Endothelial cell of umbilical vein (primary cell): ENCODE data around the gene FYB1. TPM values are rescaled to one million over a fixed set of nuclear protein-coding genes. Genes with fewer than 3 reads are reported as not detected.

Experiments used
- BruUV-seq: library from RNA; stranded (reverse); fragments of 400-500 nt; replicated peaks from 2 replicates; lab custom pipeline; 2021; lab: Mats Ljungman, UMichigan
- CTCF ChIA-PET: fragments of 300-600, 350-600 bp; sonication (Branson Sonifier 250); formaldehyde crosslinking; loops from one replicate; lab custom pipeline; 2021; ENCODE audit warnings: antibody characterized with exemption, inconsistent platforms; lab: Charles Lee
- POLR2A ChIA-PET: fragments of 300-600, 350-600 bp; sonication (Branson Sonifier 250); formaldehyde crosslinking; loops from one replicate; lab custom pipeline; 2021; ENCODE audit warnings: antibody characterized with exemption, inconsistent platforms; lab: Charles Lee
- DNase-seq: peaks from one replicate; pipeline ENCODE4 v3.0.0-alpha.2; 2011; ENCODE audit warnings: low read depth, low spot score
- FAIRE-seq: peaks from 2 replicates; lab custom pipeline; 2011; peaks lifted over from hg19 to GRCh38; lab: Jason Lieb, UNC
- H2AFZ ChIP-seq: 2 replicates; pipeline ENCODE4 v1.6.0; 2012; ENCODE audit warnings: low read depth, low read length, control low read depth, inconsistent platforms
- H3K27ac ChIP-seq: 2 replicates; pipeline ENCODE4 v1.5.1; 2011; ENCODE audit warnings: low read depth, mild to moderate bottlenecking, control low read depth, low read length, moderate library complexity; ENCODE audit not compliant: insufficient read depth
- H3K27me3 ChIP-seq, 2 experiments: 2 replicates each; pipeline versions ENCODE4 v1.6.0 to v1.6.1; 2011; ENCODE audit warnings: low read length in 2 of 2, mixed read lengths in 1 of 2; ENCODE audit not compliant: control insufficient read depth in 2 of 2, insufficient read depth in 2 of 2
- H3K36me3 ChIP-seq, 2 experiments: 2 replicates in 1 of 2; 3 replicates in 1 of 2; pipeline ENCODE4 v1.5.1; 2011; ENCODE audit warnings: low read length in 2 of 2, mild to moderate bottlenecking in 1 of 2, moderate library complexity in 1 of 2; ENCODE audit not compliant: control insufficient read depth in 2 of 2, insufficient read depth in 2 of 2; ENCODE audit errors: extremely low read depth in 1 of 2
- H3K4me1 ChIP-seq: 3 replicates; pipeline ENCODE4 v1.5.1; 2011; ENCODE audit warnings: mild to moderate bottlenecking, low read length; ENCODE audit not compliant: control insufficient read depth, insufficient read depth; ENCODE audit errors: extremely low read depth
- H3K4me2 ChIP-seq: 2 replicates; pipeline ENCODE4 v1.6.1; 2011; ENCODE audit warnings: low read length, control low read depth, mixed read lengths; ENCODE audit not compliant: insufficient read depth
- H3K4me3 ChIP-seq, 3 experiments: fragments of 200-600 bp in 1 of 3; sonication (generic), shearing (Covaris generic) in 1 of 3; replicated peaks in 1 of 3; 2 replicates each; pipeline ENCODE4 v1.5.1; 2011 to 2016; ENCODE audit warnings: control low read depth in 3 of 3, low read length in 3 of 3, mild to moderate bottlenecking in 2 of 3, inconsistent platforms in 1 of 3, low read depth in 1 of 3, moderate library complexity in 1 of 3; ENCODE audit not compliant: insufficient read depth in 1 of 3
- H3K79me2 ChIP-seq: 2 replicates; pipeline ENCODE4 v1.6.0; 2012; ENCODE audit warnings: low read length, inconsistent platforms; ENCODE audit not compliant: control insufficient read depth, insufficient read depth
- H3K9ac ChIP-seq: replicated peaks from 2 replicates; pipeline ENCODE3; 2011; ENCODE audit warnings: low read length, control low read depth; ENCODE audit not compliant: insufficient read depth; ENCODE audit errors: extremely low read depth
- H3K9me1 ChIP-seq: replicated peaks from 3 replicates; pipeline ENCODE4 v1.6.0; 2011; ENCODE audit warnings: mild to moderate bottlenecking, low read length; ENCODE audit not compliant: control insufficient read depth, insufficient read depth; ENCODE audit errors: extremely low read depth
- H3K9me3 ChIP-seq: replicated peaks from 2 replicates; pipeline ENCODE4 v1.5.1; 2012; ENCODE audit warnings: low read length, inconsistent platforms; ENCODE audit not compliant: control insufficient read depth, insufficient read depth
- H4K20me1 ChIP-seq: replicated peaks from 2 replicates; pipeline ENCODE3; 2011; ENCODE audit warnings: mild to moderate bottlenecking, low read length; ENCODE audit not compliant: control insufficient read depth, insufficient read depth; ENCODE audit errors: extremely low read depth
- CTCF ChIP-seq, 2 donors: IDR thresholded peaks; 1 replicate in 1 of 2; 2 replicates in 1 of 2; pipeline ENCODE4 v1.5.1; 2011; ENCODE audit warnings: low read length in 2 of 2, mild to moderate bottlenecking in 2 of 2, moderate library complexity in 2 of 2, control low read depth in 1 of 2, inconsistent platforms in 1 of 2, low read depth in 1 of 2; ENCODE audit not compliant: insufficient read depth in 1 of 2; ENCODE audit errors: extremely low read depth in 1 of 2
- EZH2 ChIP-seq: IDR thresholded peaks from 2 replicates; pipeline ENCODE4 v1.6.1; 2012; ENCODE audit warnings: borderline replicate concordance, low read depth, mild to moderate bottlenecking, moderate library complexity, low read length, inconsistent platforms; ENCODE audit not compliant: severe bottlenecking
- FOS ChIP-seq: IDR thresholded peaks from 2 replicates; pipeline ENCODE4 v1.6.1; 2011; ENCODE audit warnings: mild to moderate bottlenecking, low read length, moderate library complexity, borderline replicate concordance; ENCODE audit not compliant: insufficient read depth
- GATA2 ChIP-seq: IDR thresholded peaks from 2 replicates; pipeline ENCODE4 v1.7.0; 2011; ENCODE audit warnings: low read depth, mild to moderate bottlenecking, moderate library complexity, mixed read lengths, low read length; ENCODE audit not compliant: insufficient read length, insufficient read depth
- JUN ChIP-seq: IDR thresholded peaks from 2 replicates; pipeline ENCODE4 v1.6.1; 2011; ENCODE audit warnings: borderline replicate concordance, low read depth; ENCODE audit not compliant: insufficient read length, insufficient read depth
- MAX ChIP-seq: IDR thresholded peaks from 2 replicates; pipeline ENCODE4 v1.6.1; 2011; ENCODE audit not compliant: insufficient read depth, insufficient read length
- MYC ChIP-seq: IDR thresholded peaks from one replicate; pipeline ENCODE4 v1.6.1; 2011; ENCODE audit warnings: mild to moderate bottlenecking, low read depth, low read length
- POLR2A ChIP-seq: IDR thresholded peaks from 2 replicates; pipeline ENCODE4 v1.6.1; 2012; ENCODE audit warnings: low read depth, mild to moderate bottlenecking, control low read depth, low read length
- POLR2AphosphoS5 ChIP-seq: IDR thresholded peaks from 2 replicates; pipeline ENCODE4 v1.6.1; 2012; ENCODE audit warnings: low read depth, mild to moderate bottlenecking, control low read depth, low read length, moderate library complexity; ENCODE audit not compliant: insufficient read depth
- dilution Hi-C: fragments of 300-500 bp; cut with MboI; formaldehyde crosslinking; loops from one replicate; pipeline ENCODE4 v1.15.0; 2019; ENCODE audit warnings: low sequenced_read_pairs; ENCODE audit not compliant: extremely low pct_ligation_motif_present
- intact Hi-C: fragments of 100-400 bp; cut with micrococcal nuclease; formaldehyde crosslinking; loops from one replicate; pipeline ENCODE4 v1.10.0; 2022
- polyA plus RNA-seq, 4 experiments: library from polyadenylated mRNA; depleted of rRNA in 3 of 4; stranded (reverse) in 3 of 4; unstranded in 1 of 4; fragments of >200 nt; gene quantifications; 2 replicates each; pipeline versions ENCODE4 v1.2.1 to v1.2.3, GENCODE V29; 2011 to 2012; ENCODE audit warnings: missing spikeins in 1 of 4
- total RNA-seq: library from RNA; stranded (reverse); gene quantifications from 2 replicates; pipeline ENCODE4 v1.2.3, GENCODE V29; 2021

The FYB1 gene
- total and polyA plus RNA-seq, 2 donors (not counting 3 experiments of a cell fraction or from before 2014, with no cell fraction given), result 0.44 TPM; not detected in 1

GRCh38 chr5:39214912-39215709 lies 4.3 kb downstream of the FYB1 start:
- H3K27me3 ChIP-seq, result no peaks in the 10 kb centered on the region
- no peak overlapping the region for H3K4me2 ChIP-seq
- intact Hi-C loops, result loop anchor here (5.0 to 10.0 kb wide), 3 partner anchors 140 to 162 kb away; partner anchors contain the start of genes C9 and RICTOR
- TF ChIP-seq JUN (no peak), GATA2 (no peak)
- dilution Hi-C loops, result no loop called here
- no peaks in the 10 kb centered on the region for H3K9me3 ChIP-seq
- no peak overlapping the region for H2AFZ ChIP-seq
- no peaks in the 10 kb centered on the region for H3K4me1 ChIP-seq
- no peaks in the 10 kb centered on the region for H3K36me3 ChIP-seq
- H3K79me2 ChIP-seq, result no peaks in the 10 kb centered on the region
- no peak for DNase-seq
- H3K4me3 ChIP-seq, result no peak overlapping the region
- no peak overlapping the region for H3K27ac ChIP-seq
- H3K9ac ChIP-seq, result no peak overlapping the region
- POLR2A ChIA-PET, result no interaction called here
- no TSS peak for BruUV-seq
- FAIRE-seq, result no peak
- CTCF ChIA-PET, result interaction anchor here (4.3 to 4.8 kb wide), 2 partner anchors 69 to 161 kb away, joined by 61 to 66 read pairs; no protein-coding TSS in a partner anchor
- H4K20me1 ChIP-seq, result no peaks in the 10 kb centered on the region
- H3K9me1 ChIP-seq, result no peaks in the 10 kb centered on the region

DNA sequence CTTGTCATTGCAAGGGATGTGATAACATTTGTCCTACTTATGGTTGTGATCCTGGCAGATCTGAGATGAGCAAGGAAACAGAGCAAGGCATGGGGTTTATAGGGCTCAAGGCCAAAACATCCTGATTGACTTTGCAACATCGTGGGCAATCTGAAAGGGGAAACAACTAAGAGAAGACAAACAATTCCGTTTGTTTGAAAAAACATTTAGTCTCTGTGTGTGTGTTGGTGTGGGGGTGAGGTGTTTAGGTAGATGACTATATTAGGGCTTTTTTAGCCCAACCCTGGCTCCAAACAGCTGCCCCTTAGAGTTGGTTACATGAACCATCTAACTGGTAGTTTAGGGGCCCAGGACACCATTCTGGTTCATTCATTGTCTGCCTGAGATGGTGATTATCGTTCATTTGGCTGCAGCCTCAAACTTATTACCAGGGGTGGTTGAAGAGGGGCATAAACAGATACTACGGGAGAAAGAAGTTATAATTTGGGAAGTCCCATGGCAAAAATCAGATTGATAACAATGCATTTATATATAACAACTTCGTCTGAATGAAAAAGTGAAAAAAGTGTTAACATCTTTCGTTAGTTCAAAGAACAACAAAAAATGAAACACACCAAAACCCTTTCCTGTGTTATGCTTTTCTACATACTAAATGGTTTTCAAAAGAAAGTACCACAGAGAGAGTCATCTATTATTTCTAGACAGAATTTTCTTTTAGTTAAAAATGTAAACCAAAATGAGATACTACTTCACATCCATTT lies 5.7 kb downstream of the FYB1 start:
- CTCF ChIA-PET, result interaction anchor here (0.5 kb wide), 1 partner anchor 244 kb away, joined by 4 read pairs; no protein-coding TSS in a partner anchor
- no peak for DNase-seq

More for the DNA sequence above, 5.7 kb downstream of the FYB1 start:
- intact Hi-C loops (loop anchor here (10.0 kb wide), 1 partner anchor 139 kb away; the partner anchor contains the start of gene RICTOR), dilution Hi-C loops (no loop called here)
- Histone ChIP-seq H3K4me3 (no peak overlapping the region), H3K27ac (no peak overlapping the region), H3K79me2 (no peaks in the 10 kb centered on the region), H2AFZ (peak overlapping the region; percentile 46), H3K4me1 (no peaks in the 10 kb centered on the region), H3K9me3 (no peaks in the 10 kb centered on the region), H3K4me2 (no peak overlapping the region), H3K27me3 (no peaks in the 10 kb centered on the region), H3K9ac (no peak overlapping the region), H3K36me3 (no peaks in the 10 kb centered on the region), H4K20me1 (no peaks in the 10 kb centered on the region), H3K9me1 (no peaks in the 10 kb centered on the region)
- POLR2A ChIA-PET, result no interaction called here
- TF ChIP-seq POLR2AphosphoS5 (no peak), JUN (no peak), GATA2 (no peak), CTCF (IDR thresholded peaks at IDR 0.05; ENCODE audit: extremely low read depth in 1 of 2, insufficient read depth in 1 of 2, low read depth in 1 of 2, low read length in 2 of 2) (no peak), MAX (no peak), FOS (no peak), POLR2A (no peak), MYC (no peak), EZH2 (no peak)
- no TSS peak for BruUV-seq
- FAIRE-seq, result peak; percentile 42
